Raji (cell line): Measurements from ENCODE around the gene HBQ1.
A peak's percentile ranks its signal among the peaks of the same experiment; 100 is the strongest.

ENCODE experiments used
- POLR2A ChIP-seq: IDR thresholded peaks from 2 replicates; pipeline ENCODE4 v1.6.1; 2011; ENCODE audit warnings: low read depth, low read length, control low read depth; ENCODE audit not compliant: insufficient read depth

Gene HBQ1

DNA sequence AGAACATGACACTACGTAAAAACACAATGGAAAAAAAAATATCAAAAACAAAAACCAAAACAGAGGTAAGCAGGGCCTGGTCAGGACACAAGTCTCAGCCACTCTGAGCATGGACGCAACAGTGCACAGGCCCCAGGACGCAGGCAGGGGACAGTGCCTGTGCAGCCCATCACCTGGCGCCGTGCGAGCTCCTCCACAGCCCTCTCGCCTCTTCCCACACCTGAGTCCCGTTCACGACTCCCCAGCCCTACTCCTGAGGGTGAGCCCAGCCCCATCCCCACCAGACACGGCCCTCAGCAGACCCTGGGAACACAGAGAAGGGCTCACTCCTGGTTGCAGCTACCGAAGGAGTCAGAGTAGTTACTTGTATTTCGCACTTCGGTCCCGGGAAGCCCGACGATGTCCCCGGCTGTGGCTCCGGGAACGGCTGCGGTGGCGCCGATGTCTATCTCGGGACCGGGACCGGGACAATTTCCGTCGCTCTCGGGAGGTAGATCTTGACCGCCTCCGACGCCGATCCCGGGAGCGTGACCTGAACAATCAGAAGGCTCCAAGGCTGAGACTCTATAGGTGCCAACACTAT lies 9.4 kb downstream of the HBQ1 start:
- TF ChIP-seq POLR2A, result no peak

DNA sequence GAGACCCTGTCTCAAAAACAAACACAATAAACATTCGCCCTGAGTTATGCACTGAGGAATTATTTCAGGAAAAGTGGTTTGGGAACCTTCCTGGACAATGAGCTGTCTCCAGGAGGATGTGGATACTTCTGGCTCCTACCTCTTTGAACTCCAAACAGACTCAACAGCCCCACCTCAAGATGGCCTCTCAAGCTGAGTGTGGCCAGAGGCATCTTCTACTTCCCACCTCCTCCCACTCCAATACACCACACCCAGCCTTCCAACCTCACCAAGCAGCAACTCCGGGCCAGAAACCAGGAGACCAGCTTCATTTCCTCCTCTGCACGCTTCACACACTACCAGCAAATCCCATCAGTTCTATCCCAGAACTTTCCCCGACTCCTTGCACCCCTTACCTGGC lies 11.6 kb downstream of the HBQ1 start:
- no peak for TF ChIP-seq POLR2A

DNA sequence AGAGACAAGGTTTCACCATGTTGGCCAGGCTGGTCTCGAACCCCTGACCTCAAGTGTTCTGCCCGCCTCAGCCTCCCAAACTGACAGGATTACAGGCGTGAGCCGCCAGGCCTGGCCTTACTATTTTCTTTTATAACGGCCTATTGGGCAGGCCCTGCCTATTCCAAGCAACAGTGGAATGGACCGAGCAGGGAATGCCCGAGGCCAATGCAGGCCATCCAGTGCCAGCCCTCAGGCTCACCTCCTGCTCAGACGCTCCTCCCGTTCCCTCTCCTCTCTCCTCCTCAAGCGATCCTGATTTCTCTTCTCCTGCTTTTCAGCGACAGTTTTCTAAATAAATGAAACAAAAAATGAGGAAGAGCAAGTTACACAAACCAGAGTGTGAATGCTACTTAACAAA lies 12.4 kb downstream of the HBQ1 start:
- no peak for TF ChIP-seq POLR2A

DNA sequence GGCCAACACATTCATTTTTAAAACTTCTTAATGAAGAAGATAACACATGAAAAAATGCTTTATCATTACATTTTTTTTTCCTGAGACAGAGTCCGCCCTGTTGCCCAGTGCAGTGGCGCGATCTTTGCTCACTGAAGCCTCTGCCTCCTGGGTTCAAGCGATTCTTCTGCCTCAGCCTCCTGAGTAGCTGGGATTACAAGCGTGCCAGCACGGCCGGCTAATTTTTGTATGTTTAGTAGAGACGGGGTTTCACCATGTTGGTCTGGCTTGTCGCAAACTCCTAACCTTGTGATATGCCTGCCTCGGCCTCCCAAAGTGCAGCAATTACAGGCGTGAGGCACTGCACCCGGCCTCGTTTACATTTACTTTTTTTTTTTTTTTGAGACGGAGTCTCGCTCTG lies 13.2 kb downstream of the HBQ1 start:
- no peak for TF ChIP-seq POLR2A

DNA sequence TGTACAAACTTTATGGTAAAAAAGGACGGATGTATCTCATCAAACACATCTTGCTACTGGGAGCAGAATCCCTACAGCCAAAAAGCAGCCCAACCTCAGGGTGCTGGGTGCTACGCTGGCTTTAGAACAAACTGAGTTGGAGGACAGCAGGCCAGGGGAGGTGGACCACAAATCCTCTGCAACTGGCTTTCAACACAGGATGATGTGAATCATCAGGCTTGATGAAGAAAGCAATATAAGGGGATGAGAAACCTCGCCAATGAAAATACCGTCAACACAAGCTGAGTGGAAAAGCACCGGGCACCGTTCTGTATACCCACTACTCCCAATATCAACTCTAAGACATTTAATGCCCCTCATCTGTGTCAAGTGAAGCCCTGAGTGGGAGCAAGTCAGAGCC lies 14.3 kb downstream of the HBQ1 start:
- no peak for TF ChIP-seq POLR2A

DNA sequence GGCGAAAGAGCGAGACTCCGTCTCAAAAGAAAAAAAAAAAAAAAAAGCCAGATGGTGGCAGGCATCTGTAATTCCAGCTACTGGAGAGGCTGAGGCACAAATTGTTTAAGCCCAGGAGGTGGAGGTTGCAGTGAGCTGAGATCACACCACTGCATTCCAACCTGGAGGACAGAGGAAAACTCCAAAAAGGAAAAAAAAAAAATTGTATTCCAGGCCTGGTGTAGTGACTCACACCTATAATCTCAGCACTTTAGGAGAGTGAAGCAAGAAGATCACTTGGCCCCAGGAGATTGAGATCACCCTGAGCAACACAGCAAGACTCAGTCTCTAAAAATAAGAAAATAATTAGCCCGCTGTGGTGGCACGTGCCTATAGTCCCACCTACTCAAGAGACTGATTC lies 20.1 kb downstream of the HBQ1 start:
- no peak for TF ChIP-seq POLR2A

DNA sequence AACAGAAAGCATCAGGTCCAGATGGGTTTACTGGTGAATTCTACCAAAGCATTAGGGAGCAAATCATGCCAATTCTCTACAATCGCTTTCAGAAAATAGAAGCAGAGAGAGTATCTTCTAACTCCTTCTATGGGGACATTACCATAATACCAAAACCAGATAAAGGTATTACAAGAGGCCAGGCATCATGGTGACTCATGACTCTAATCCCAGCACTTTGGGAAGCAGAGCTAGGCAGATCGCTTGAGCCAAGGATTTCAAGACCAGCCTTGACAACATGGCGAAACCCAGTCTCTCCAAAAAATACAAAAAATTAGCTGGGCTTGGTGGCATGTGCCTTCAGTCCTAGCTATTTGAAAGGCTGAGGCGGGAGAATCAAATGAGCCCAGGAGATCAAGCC lies 23.0 kb downstream of the HBQ1 start:
- TF ChIP-seq POLR2A, result no peak

DNA sequence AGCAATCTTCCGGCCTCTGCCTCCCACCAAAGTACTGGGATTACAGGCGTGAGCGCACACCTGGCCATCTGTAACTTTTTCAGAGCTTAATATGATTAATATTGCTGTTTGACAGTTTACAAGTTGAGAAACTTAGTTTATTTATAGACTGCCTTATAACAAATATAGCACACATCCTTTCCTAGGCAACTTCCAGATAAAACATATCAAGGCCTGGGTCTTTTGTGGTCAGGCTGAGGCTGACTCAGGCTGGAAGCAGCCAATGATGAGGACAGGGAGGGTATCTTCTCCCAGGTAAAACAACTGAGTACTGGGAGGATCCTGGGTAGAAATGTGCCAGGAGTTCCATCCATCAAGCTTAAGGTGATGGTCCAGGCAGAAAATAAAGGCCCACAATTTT lies 32.7 kb downstream of the HBQ1 start:
- no peak for TF ChIP-seq POLR2A

DNA sequence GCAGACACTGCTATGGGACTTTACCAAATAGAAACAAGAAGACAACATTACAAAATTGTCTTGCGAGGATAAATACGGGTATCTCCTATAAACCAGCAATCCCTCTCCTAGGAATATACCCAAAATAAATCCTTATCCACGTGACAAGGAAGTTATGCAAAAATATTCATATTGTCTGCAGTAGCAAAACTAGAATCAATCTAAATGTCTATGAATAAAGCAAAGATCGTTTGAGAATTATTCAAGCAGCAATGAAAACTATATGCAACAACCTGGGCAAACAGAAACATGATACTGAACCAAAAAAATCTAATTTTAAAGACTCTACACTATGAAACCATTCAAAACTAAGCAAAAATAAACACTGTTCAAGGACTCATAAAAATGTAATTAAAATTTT lies 39.8 kb downstream of the HBQ1 start:
- no peak for TF ChIP-seq POLR2A

DNA sequence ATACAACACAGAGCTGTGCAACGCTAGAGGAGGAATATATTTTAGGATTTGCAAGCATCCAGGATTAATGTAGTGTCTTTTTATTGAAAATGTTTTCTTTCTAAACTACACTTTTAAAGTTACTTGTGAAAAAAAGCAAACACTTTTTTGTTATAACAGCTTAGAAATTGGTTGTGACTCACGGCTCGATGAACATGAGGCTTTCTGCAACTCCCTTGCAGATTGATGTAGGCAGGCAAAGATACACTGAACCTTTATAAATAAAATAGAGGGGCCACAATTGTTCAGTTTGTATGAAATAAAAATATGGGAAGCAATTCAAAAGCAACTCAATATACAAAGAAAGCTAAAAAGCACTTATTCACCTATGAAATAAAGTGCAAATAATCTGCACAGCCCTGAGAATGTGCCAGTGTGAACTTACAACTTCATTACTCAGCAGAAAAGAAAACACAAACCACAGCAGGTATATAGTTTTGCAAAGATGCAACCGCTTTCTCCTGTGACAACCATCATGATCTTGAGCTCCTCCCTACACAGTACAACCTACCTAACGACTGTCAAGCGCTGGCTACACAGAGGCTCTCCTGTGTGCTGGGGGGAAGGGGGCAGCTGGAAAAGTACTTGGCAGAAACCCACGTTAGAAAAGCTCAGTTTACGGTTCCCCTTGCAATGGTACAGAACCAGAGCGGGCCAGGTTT lies 48.0 kb downstream of the HBQ1 start:
- TF ChIP-seq POLR2A, result no peak

DNA sequence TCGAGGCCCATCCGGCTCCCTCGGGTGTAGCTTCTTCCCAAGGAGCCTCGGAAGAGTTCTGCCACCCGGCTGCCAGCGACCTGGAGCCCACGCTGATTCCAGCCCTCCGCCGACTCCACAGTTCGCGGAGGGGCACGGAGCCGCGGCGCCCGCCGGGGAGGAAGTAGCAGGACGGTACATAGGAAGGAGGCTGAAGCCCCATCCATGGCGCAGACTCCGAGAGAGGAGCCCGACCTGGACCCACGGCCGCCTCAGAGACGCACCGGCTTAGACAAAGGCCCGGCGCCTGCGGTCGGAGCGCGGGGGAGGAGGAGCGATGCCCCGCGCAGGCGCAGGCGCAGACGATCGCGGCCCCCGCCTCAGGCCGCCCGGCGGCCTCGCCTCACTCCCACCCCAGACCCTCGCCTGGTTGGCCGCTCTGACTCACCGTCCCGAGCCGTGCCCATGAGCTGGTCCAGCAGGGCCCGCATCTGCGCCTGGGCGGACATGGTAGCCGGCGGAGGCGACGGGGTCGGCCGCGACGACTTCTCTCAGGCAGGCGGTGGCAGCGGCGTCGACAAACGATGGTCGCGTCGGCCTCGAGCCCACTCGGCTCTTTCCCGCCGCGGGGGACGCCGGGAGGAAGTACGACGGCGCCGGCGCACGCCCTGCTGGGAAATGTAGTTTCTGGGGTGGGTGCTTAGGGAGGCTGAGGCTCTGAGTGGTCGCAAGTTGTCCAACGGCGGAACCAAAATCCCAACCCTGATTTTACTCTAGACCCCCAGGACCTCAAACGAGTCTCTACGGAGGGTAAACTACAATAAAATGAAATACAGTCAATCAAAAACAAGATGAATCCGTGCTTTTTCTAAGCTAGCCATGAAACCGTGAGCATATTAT lies 48.8 kb downstream of the HBQ1 start, which contains the start of gene LUC7L:
Gene LUC7L (minus strand): TSS at position 598 of the 879 bp plus-strand sequence. CDS start 110 bp downstream, at position 488.
- TF ChIP-seq POLR2A, result peak; percentile 99

DNA sequence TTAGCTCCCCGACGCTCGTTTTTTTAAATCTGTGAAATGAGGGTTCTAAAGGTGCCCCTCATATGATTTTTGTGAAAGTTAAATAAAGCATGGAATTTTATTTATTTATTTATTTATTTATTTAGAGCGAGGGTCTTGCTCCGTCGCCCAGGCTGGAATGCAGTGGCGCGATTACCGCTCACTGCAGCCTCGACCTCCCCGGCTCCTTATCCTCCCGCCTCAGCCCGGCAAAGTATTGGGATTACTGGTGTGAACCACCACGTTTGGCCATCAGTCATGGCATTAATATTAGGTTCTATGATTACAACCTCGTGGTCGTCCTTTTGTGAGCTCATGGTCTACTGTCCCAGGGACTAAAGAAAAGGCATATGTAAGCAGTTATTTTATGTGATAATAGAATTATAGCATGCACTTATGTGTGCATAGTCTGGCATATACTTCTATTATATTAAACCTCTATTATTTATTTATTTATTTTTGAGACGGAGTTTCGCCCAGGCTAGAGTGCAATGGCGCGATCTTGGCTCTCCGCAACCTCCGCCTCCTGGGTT lies 49.5 kb downstream of the HBQ1 start:
- TF ChIP-seq POLR2A, result no peak
